GM13977 (cell line): ENCODE results near the gene JAGN1.
"Not testable (repeated sequence)": the region's sequence is repeated elsewhere in the genome, so short reads cannot be mapped to it uniquely, and the experiment has no call there.

Experiments used
- DNase-seq: peaks from one replicate; pipeline ENCODE4 v3.0.0; 2012; ENCODE audit warnings: low spot score
- CTCF ChIP-seq: IDR thresholded peaks from 2 replicates; pipeline ENCODE4 v1.5.1; 2012; ENCODE audit warnings: mild to moderate bottlenecking, control low read depth; ENCODE audit not compliant: insufficient read depth; ENCODE audit errors: extremely low read depth, missing control alignments
- in situ Hi-C: fragments of 300-500 bp; cut with MboI; formaldehyde crosslinking; loops from one replicate; pipeline ENCODE4 v1.12.0; 2022; ENCODE audit warnings: low sequenced_read_pairs, low pct_unique_long_range_greater_than_20kb, mixed read lengths, inconsistent platforms; ENCODE audit not compliant: unreplicated experiment

The JAGN1 gene

GRCh38 chr3:9888540-9888939, 1.9 kb upstream of the JAGN1 start:
- TF ChIP-seq CTCF: no peak
- no peak for DNase-seq
- in situ Hi-C loops: no loop called here

- TF ChIP-seq CTCF: no peak
- in situ Hi-C loops: no loop called here
- no peak for DNase-seq
These were observed 1.0 kb upstream of the JAGN1 start for GRCh38 chr3:9889405-9889804.

GRCh38 chr3:9891072-9891622, 737 bp downstream of the JAGN1 start:
- TF ChIP-seq CTCF: no peak
- DNase-seq: no peak
- in situ Hi-C loops: no loop called here

- in situ Hi-C loops: no loop called here
- no peak for DNase-seq
- TF ChIP-seq CTCF: no peak
These were observed 3.3 kb downstream of the JAGN1 start for GRCh38 chr3:9893739-9894138.

GRCh38 chr3:9895715-9896114, 5.3 kb downstream of the JAGN1 start:
- in situ Hi-C loops: not testable (repeated sequence)

GRCh38 chr3:9896755-9897407, 6.5 kb downstream of the JAGN1 start:
- in situ Hi-C loops, DNase-seq: not testable (repeated sequence)

More at GRCh38 chr3:9895715-9896114, 5.3 kb downstream of the JAGN1 start:
- not testable (repeated sequence) for DNase-seq

- no peak for TF ChIP-seq CTCF
- no peak for DNase-seq
- in situ Hi-C loops: no loop called here
These were observed 7.3 kb downstream of the JAGN1 start for GRCh38 chr3:9897408-9898372.
